ENCODE data around the gene EXOC4.

Gene EXOC4

GRCh38 chr7:133394369-133394768 is 141.5 kb downstream of the EXOC4 start:
- no peak overlapping the region for H3K27ac ChIP-seq
- TF ChIP-seq CTCF (IDR thresholded peaks at IDR 0.05), result no peak
- DNase-seq (ENCODE audit: low spot score), result no peak
- H3K4me3 ChIP-seq, result no peak overlapping the region

- Histone ChIP-seq H3K27ac (no peak overlapping the region), H3K4me3 (no peak overlapping the region)
- no peak for DNase-seq (ENCODE audit: low spot score)
- no peak for TF ChIP-seq CTCF (IDR thresholded peaks at IDR 0.05)
Observed at GRCh38 chr7:133395551-133395950, 142.7 kb downstream of the EXOC4 start.

GRCh38 chr7:133398506-133398905 is 145.6 kb downstream of the EXOC4 start:
- no peak for TF ChIP-seq CTCF (IDR thresholded peaks at IDR 0.05)
- Histone ChIP-seq H3K4me3 (no peak overlapping the region), H3K27ac (no peak overlapping the region)
- no peak for DNase-seq (ENCODE audit: low spot score)

- no peak for DNase-seq (ENCODE audit: low spot score)
- H3K4me3 ChIP-seq, result no peak overlapping the region
- no peak for TF ChIP-seq CTCF (IDR thresholded peaks at IDR 0.05)
Observed at GRCh38 chr7:133401225-133401624, 148.3 kb downstream of the EXOC4 start.

GRCh38 chr7:133408212-133408611 is 155.3 kb downstream of the EXOC4 start:
- Histone ChIP-seq H3K4me3 (no peak overlapping the region), H3K27ac (no peak overlapping the region)
- no peak for DNase-seq (ENCODE audit: low spot score)
- no peak for TF ChIP-seq CTCF (IDR thresholded peaks at IDR 0.05)

More at GRCh38 chr7:133401225-133401624, 148.3 kb downstream of the EXOC4 start:
- no peak overlapping the region for H3K27ac ChIP-seq

- DNase-seq (ENCODE audit: low spot score), result no peak
- H3K27ac ChIP-seq, result no peak overlapping the region
- no peak overlapping the region for H3K4me3 ChIP-seq
- TF ChIP-seq CTCF (IDR thresholded peaks at IDR 0.05), result no peak
Observed at GRCh38 chr7:133409421-133409820, 156.5 kb downstream of the EXOC4 start.

- no peak for DNase-seq (ENCODE audit: low spot score)
- Histone ChIP-seq H3K4me3 (no peak overlapping the region), H3K27ac (no peak overlapping the region)
- TF ChIP-seq CTCF (IDR thresholded peaks at IDR 0.05), result no peak
Observed at GRCh38 chr7:133409966-133410365, 157.1 kb downstream of the EXOC4 start.

Measured in coronary artery (tissue), 2 donors.